HG02763 (cell line): ENCODE data around the gene SORCS2.

ENCODE experiments used
- ATAC-seq: cut with Tn5 transposase; IDR thresholded peaks from one replicate; pipeline ENCODE4 v1.9.1; 2021; ENCODE audit warnings: mild to moderate bottlenecking, moderate library complexity; ENCODE audit not compliant: unreplicated experiment

Gene SORCS2

GRCh38 chr4:7666744-7667143 is 474.4 kb downstream of the SORCS2 start:
- no peak for ATAC-seq

GRCh38 chr4:7668271-7668670 is 475.9 kb downstream of the SORCS2 start:
- ATAC-seq: no peak

GRCh38 chr4:7668826-7669225 is 476.5 kb downstream of the SORCS2 start:
- no peak for ATAC-seq

DNA sequence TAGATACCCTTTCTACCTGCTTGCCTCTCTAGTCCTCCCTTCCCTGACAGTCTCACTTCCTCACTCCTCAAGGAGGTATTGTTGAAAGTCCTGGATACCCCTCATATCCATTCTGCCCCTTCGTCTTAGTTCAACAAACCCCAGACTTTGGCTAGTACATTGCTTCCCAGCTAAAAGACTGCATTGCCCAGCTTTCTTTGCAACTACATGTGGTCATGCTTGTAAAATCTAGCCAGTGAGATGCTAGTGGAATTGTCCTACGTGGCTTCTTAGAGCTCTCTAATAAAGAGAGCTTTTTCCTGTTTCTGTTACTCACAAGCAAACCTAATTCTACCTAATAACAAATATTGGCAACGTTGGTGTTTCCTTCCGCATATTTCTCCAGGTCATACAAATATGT is 480.3 kb downstream of the SORCS2 start:
- no peak for ATAC-seq

- ATAC-seq: no peak
Observed at GRCh38 chr4:7673121-7673520, 480.8 kb downstream of the SORCS2 start.

- ATAC-seq: no peak
Observed at GRCh38 chr4:7674706-7675105, 482.4 kb downstream of the SORCS2 start.

- ATAC-seq: no peak
Observed at GRCh38 chr4:7675136-7675535, 482.8 kb downstream of the SORCS2 start.

DNA sequence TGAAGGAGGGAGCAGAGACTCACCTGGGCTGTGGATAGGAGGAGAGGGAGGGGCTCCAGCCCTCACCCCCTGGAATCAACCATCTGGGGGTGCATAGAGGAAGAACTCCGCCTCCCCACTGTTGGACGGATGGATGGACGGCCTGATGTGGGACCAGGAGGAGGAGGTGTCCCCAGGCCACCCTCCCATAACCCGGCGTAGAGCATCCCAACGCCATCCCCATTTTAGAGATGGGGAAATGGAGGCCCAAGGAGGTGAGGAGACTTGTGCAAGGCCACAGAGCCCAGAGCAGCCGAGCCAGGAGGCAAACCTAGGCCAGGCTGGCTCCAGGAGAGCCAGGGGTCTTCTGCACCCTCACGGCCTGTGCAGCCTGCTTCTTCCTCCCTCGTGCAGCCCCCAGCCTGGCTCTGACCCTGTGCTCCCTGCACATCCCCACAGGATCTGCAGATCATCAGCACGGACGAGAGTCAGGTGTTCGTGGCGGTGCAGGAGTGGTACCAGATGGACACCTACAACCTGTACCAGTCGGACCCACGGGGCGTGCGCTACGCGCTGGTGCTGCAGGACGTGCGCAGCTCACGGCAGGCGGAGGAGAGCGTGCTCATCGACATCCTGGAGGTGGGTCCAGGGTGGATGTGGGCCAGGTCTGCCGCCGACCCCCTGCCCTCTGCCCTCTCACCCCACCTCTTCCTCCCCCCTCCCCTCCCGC is 483.4 kb downstream of the SORCS2 start:
- no peak for ATAC-seq

- no peak for ATAC-seq
Observed at GRCh38 chr4:7676398-7676922, 484.1 kb downstream of the SORCS2 start.

GRCh38 chr4:7677086-7677485 is 484.7 kb downstream of the SORCS2 start:
- ATAC-seq: no peak

GRCh38 chr4:7677799-7678301 is 485.5 kb downstream of the SORCS2 start:
- no peak for ATAC-seq

DNA sequence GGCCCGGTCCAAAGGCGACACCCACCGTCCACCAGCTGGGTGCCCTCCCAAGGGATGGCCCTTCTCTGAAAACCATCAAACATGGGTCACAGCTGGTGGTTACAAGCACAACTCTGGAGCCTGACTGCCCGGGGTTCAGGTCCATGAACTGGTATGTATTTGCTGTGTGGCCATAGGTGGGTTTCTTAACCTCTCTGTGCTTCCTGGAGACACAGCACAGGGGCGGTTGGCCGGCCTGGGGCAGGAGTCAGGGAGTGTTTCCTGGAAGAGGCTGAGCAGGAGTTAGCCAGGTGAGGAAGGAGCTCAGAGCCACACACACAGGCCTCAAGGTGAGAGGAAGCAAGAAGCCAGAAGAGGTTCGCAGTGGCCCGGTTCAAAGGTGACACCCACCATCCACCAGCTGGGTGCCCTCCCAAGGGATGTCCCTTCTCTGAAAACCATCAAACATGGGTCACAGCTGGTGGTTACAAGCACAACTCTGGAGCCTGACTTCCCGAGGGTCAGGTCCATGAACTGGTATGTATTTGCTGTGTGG is 486.0 kb downstream of the SORCS2 start:
- ATAC-seq: no peak

DNA sequence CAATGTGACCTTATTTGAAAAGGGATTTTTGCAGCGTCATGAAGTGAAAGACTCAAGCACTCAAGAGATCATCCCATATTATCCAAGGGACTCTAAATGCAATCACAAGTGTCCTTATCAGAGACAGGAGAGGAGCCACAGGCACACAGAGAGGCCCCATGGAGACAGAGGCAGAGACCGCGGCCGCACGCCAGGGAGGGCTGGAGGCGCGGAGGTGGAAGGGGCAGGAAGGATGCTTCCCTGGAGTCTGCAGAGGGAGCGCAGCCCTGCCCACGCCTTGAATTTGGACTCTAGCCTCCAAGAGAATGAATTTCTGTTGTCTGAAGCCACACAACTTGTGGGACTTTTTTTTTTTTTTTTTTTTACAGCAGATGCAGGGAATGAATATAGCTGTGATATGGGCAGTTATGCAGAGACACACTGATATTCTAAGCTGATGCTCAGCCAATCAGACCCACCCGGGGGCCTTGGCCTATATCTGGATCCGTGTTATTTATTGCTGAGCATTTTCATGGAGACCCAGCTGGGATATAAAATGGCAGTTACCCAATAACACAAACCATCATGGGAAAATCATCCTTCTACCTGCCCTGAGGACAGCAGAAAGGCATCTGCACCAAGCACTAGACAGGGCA is 487.2 kb downstream of the SORCS2 start:
- no peak for ATAC-seq

DNA sequence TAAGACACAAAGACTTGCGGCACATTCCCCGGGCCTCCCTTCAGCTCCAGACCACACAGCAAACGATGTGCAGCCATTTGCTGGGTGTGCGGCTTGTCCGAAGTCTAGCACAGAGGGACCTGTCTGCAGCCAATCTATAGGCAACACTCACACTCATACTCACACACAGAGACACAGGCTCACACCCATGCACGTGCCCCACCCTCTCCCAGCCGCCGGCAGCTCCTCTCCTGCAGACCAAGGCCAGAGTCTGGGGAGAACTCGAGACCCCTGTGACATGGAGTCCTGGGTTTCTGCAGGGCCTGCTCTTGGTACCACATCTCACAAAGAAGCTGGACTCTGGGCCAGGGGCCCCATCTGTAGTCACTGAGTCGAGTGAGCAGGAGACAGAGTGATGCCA is 487.8 kb downstream of the SORCS2 start:
- no peak for ATAC-seq

DNA sequence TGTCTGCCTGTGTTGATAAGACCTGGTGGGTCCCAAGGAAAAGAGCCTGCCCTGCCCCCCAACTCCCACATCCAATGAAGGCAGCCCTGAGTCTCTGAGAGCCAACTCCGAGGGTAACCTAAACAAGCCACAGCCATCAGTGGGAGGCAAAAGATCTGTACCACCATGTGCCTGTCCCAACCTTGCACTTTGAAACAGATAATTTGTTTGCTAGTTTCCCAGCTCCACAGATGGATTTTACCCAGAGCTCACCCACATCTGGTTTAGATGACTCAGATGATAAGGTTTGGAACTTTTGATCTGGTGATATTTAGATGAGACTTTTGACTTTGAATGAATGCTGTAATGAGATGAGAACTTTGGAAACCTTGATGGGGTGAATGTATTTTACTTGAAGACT is 488.4 kb downstream of the SORCS2 start:
- no peak for ATAC-seq

- no peak for ATAC-seq
Observed at GRCh38 chr4:7683126-7683703, 490.9 kb downstream of the SORCS2 start.

GRCh38 chr4:7684294-7684693 is 492.0 kb downstream of the SORCS2 start:
- no peak for ATAC-seq

DNA sequence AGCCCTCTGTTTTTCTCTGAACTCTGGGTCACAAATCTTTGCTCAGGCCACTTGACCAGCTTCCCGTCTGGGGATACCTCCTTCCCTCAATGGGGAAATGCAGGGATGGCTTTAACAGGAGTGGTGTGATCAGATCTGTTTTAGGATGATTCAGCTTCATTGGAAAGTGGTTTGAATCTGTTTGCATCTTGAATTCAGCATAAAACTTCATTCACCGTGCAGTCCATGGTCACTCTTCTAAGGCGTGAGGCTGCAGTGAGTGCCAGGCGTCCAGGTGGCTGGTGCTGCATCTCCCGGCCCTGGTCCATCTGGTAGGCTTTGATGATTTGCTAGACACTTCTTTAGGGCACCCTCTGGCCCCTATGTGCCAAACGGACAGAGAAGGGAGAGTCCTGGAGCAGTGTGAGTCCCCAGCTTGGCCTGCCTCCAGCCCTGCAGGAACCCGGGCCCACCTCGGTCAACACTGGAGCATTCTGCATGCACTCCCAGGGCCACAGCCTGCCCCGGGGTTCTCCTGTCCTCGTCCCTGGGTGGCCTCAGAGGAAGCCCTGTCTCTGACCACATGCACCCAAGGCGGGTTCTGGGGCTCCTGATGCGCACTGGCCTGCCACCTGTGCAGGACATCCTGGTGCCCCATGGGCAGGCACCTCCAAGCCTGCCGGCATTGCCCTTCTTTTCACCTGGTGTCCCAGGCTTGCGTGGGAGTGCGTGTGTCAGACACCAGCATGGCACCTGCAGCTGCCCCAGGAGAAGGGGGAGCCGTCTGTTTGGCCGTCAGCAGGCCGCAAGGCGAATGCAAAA is 493.9 kb downstream of the SORCS2 start:
- no peak for ATAC-seq

DNA sequence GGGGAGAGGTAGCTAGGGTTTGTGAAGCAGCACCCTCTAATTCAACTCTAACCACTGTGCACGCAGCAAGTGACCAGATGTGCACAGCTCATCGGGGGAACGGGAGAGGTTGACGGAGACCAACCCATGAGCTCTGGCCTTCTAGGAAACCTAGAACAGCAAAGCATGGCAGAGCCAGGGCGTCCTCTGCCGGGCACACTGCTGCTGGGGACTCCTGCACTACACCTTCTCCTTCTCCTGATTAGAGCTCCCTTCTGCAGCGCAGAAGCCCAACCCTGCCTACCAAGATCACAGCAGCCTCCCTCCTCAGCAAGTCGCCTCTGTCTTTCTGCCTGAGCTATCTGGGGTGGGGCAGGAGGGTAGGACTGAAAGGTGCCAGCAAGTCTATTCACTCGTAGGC is 494.7 kb downstream of the SORCS2 start:
- no peak for ATAC-seq

GRCh38 chr4:7687796-7688195 is 495.5 kb downstream of the SORCS2 start:
- ATAC-seq: no peak
